ENCODE results near the gene PTDSS2.
"Not testable (repeated sequence)": the region's sequence is repeated elsewhere in the genome, so short reads cannot be mapped to it uniquely, and the experiment has no call there.

The PTDSS2 gene

GRCh38 chr11:449889-450808 is at the start of gene PTDSS2:
PTDSS2 (plus strand) TSS chr11:450279; CDS start chr11:450456, 177 bp downstream.
- DNase-seq, result peak; percentile 93

DNA sequence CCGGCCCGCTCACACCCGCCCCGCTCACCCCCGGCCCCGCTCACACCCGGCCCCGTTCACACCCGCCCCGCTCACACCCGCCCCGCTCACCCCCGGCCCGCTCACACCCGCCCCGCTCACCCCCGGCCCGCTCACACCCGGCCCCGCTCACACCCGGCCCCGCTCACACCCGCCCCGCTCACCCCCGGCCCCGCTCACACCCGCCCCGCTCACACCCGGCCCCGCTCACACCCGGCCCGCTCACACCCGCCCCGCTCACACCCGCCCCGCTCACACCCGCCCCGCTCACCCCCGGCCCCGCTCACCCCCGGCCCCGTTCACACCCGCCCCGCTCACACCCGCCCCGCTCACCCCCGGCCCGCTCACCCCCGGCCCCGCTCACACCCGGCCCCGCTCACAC is 48.9 kb upstream of the PTDSS2 start:
- DNase-seq, result not testable (repeated sequence)

DNA sequence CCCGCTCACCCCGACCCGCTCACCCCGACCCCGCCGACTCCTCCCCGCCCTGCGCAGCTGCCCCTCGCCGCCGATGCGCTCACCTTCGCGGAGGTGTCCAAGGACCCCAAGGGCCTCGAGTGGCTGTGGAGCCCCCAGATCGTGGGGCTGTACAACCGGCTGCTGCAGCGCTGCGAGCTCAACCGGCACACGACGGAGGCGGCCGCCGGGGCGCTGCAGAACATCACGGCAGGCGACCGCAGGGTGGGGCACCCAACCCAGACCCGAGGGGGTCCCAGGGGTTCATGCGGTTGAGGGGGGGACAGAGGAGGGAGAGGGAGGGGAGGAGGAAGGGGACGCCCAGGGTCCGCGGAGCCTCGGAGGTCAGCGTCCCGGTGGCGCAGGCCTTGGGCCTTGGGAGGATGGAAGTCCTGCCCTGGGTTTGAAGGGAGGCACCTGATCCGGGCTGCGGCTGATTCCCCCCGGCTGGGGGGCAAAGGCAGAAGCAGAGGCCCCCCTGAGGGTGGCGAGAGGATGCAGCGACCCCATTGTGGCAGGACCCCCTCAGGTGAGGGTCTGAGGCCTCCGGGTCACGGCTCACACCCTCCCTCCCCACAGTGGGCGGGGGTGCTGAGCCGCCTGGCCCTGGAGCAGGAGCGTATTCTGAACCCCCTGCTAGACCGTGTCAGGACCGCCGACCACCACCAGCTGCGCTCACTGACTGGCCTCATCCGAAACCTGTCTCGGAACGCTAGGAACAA is 46.9 kb upstream of the PTDSS2 start:
- DNase-seq, result no peak

GRCh38 chr11:403761-404431 is 46.2 kb upstream of the PTDSS2 start:
- DNase-seq, result no peak

DNA sequence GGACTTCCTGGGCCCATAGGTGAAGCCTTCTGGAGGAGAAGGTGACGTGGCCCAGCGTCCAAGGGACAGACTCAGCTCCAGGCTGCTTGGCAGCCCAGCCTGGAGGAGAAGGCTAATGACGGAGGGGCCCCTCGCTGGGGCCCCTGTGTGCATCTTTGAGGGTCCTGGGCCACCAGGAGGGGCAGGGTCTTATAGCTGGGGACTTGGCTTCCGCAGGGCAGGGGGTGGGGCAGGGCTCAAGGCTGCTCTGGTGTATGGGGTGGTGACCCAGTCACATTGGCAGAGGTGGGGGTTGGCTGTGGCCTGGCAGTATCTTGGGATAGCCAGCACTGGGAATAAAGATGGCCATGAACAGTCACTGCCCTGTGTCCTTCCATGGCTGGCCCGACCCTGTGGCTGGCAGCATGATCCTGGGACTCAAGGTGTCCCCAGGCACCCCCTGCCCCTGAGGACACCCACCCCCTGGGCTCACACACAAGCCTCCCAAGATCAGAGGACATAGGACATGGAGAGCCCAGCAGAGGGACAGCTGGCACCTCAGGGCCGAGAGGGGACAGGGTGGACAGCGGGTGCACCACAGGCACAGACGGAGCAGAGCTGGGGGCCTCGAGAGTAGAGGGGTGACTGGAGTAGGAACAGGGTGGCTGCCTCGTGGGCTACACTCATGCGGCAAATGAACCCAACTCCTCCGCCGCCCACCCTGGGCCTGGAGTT is 45.4 kb upstream of the PTDSS2 start:
- no peak for DNase-seq

- DNase-seq, result no peak
Observed at GRCh38 chr11:405323-405953, 44.6 kb upstream of the PTDSS2 start.

- DNase-seq, result no peak
Observed at GRCh38 chr11:405954-406795, 43.9 kb upstream of the PTDSS2 start.

- peak; percentile 87 for DNase-seq
Observed at GRCh38 chr11:406796-407650, 43.1 kb upstream of the PTDSS2 start.

- DNase-seq, result no peak
Observed at GRCh38 chr11:407651-408123, 42.4 kb upstream of the PTDSS2 start.

GRCh38 chr11:408154-409007 is 41.7 kb upstream of the PTDSS2 start:
- DNase-seq, result no peak

GRCh38 chr11:409008-409599 is 41.0 kb upstream of the PTDSS2 start:
- no peak for DNase-seq

DNA sequence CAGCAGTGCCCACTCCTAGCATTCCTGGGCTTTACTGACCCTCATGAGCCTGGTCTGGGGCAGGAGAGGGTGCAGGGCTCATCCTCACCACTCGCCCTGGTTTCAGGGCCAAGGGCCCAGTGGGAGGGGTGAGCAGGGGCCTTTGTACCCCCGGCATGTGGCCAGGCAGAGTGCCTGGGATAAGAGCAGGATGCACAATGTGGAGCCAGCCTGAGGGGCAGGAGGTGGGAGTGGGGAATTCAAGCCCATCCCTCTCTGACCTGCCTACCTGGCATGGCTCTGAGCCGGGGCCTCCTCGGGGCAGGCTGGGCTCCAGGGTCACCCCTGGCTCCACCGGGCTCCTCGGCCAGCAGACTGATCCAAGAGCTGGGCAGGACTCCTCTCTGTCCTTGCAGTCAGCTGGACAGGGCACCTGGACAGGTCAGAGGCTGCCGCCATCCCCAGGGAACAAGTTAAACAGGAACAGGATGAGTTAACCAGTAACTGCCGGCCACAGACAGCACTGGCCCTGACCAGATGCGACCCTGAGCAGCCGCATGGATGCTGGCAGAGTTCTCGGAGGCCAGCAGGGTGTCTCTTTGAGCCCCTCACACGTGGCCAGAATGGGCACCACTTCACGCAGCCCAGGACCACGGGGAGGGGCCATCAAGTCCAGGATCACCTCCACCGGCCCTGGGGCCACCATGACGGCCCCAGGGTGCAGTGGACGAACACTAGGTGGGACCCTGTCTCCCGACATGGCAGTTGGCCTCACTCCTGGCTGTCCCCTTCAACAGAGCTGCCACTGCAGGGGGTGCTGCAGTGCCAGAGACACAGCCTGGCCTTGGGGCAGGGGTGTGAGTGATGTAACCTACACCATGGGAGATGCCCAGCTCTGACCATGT is 40.2 kb upstream of the PTDSS2 start:
- no peak for DNase-seq

DNA sequence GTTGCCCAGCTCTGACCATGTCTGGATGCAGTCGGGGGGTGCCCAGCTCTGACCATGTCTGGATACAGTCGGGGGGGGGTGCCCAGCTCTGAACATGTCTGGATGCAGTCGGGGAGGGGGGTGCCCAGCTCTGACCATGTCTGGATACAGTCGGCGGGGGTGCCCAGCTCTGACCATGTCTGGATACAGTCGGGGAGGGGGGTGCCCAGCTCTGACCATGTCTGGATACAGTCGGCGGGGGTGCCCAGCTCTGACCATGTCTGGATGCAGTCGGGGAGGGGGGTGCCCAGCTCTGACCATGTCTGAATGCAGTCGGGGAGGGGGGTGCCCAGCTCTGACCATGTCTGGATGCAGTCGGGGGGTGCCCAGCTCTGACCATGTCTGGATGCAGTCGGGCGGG is 39.4 kb upstream of the PTDSS2 start:
- DNase-seq, result not testable (repeated sequence)

DNA sequence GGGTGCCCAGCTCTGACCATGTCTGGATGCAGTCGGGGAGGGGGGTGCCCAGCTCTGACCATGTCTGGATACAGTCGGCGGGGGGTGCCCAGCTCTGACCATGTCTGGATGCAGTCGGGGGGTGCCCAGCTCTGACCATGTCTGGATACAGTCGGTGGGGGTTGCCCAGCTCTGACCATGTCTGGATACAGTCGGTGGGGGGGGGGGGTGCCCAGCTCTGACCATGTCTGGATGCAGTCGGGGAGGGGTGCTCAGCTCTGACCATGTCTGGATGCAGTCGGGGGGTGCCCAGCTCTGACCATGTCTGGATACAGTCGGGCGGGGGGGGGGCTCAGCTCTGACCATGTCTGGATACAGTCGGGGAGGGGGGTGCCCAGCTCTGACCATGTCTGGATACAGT is 38.6 kb upstream of the PTDSS2 start:
- not testable (repeated sequence) for DNase-seq

DNA sequence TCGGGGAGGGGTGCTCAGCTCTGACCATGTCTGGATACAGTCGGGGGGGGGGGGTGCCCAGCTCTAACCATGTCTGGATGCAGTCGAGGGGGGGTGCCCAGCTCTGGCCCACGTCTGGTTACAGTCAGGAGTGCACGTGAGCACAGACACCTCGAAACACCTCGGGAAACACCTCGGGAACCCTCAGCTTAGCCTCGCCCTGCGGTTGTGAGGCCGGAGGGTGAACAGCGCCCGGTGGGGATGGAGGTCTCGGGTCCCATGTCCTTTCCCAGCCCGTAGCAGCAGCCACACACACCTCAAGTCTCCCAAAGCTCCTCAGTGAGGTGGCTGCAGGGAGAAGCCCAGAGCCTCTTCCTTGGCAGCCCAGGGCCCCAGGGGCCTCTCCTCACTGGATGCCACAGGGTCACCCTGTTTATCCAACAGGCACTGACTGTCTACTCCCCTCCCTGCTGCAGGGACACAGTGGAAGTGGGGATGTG is 37.4 kb upstream of the PTDSS2 start:
- no peak for DNase-seq

DNA sequence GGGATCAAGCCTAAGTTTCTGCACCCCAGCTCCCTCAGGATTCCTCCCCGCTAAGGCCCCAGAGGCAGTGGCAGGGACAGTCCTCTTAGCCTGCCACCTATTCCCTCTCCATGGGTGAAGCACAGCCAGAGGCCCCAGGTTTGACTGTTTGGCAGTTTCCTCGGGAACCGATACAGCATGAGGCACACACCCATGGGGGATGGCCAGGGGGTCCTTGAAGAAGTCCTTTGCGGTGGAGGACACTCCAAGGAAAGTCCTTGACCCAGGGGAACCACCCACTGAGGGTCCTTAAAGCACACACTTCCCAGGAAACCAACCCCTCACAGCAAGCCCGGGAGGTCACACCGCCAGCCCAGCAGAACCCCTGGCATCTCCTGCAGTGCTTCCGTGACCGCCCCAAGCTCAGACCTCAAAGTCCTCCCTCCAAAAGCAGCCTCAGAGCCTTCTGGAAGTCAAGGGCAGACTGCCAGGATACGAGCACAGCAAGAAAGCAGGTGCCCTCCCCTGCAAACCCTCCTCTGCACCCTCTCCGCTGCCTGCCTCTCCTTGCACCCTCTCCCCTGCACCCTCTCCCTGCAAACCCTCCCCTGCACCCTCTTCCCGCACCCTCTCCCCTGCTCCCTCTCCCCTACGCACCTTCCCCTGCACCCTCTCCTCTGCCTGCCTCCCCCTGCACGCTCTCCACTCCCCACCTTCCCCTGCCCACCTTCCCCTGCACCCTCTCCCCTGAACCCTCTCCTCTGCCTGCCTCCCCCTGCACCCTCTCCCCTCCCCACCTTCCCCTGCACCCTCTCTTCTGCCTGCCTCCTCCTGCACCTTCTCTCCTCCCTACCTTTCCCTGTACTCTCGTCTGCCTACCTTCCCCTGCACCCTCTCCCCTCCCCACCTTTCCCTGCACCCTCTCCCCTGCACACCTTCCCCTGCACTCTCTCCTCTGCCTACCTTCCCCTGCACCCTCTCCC is 36.7 kb upstream of the PTDSS2 start:
- no peak for DNase-seq
